ENCODE measurements around the gene HAPLN3.

DNA sequence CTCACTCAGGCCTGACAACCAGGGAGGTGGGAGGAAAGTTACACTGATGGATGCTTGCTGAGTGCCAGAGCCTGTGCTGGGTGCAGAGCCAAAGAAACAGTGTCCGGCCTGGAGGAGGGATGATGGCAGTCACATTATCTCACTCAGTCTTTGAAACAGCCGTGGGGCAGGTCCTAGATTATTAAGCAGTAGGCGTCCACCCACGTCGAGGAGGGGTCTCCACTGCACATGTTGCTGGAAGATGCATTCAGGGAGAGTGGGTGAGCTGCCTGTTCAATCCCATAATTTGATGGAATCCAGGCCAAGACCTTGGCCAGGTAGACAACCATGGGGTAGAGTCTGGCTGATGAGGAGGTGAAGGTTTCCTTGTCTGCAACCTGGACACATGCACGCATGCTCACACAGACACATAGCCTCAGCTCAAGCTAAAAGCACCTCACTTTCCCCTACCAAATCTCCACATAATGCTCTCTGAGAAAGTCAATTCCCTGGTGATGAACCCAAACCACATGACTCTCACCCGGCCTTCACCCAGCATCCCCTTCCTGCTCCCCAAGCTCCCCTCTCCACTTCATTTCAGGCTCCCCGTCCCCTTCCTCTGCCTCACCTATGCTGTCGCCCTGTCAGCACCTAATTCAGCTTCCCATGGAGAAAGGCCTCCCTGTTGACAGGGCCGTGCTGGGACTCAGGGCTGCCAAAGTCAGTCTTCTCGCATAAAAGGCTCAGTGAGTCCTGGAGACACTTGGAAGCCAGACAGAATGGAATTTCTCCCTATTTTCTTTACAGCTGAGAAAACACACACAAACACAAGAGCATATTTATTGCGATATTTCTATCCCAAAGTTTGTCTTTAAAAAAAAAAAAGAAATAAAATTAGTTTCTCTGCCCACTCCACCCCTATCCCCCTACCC lies 62.3 kb downstream of the HAPLN3 start:
- TF ChIP-seq POLR2A (IDR thresholded peaks at IDR 0.05; ENCODE audit: low read depth, low read length) (no peak), SPI1 (IDR thresholded peaks at IDR 0.05; ENCODE audit: low read depth, low read length) (no peak), POLR2AphosphoS5 (IDR thresholded peaks at IDR 0.05; ENCODE audit: low read depth, low read length) (no peak), PAX5 (IDR thresholded peaks at IDR 0.05; ENCODE audit: insufficient read depth, low read length, severe bottlenecking) (no peak), TAF1 (IDR thresholded peaks at IDR 0.05; ENCODE audit: low read depth, low read length) (no peak), POU2F2 (IDR thresholded peaks at IDR 0.05; ENCODE audit: low read depth, low read length) (no peak)
